Mucosa of descending colon (tissue), 3 donors: ENCODE measurements around the gene CST8. TPM values are rescaled to one million over a fixed set of nuclear protein-coding genes. Genes with fewer than 3 reads are reported as not detected.

Source experiments
- ATAC-seq: fragments of 200-7000 bp; cut with Tn5 transposase; one replicate; pipeline ENCODE4 v1.9.1; 2020; ENCODE audit warnings: mild to moderate bottlenecking, moderate library complexity
- DNase-seq, 3 donors: peaks; one replicate each; pipeline ENCODE4 v3.0.0-alpha.2; 2020
- H3K36me3 ChIP-seq: fragments of 200-600 bp; one replicate; pipeline ENCODE4 v1.8.0; 2021; ENCODE audit warnings: low read depth, mild to moderate bottlenecking
- H3K4me1 ChIP-seq: fragments of 200-600 bp; one replicate; pipeline ENCODE4 v1.8.0; 2021; ENCODE audit warnings: low read depth, mild to moderate bottlenecking
- H3K4me3 ChIP-seq: fragments of 200-600 bp; one replicate; pipeline ENCODE4 v1.8.0; 2021; ENCODE audit warnings: mild to moderate bottlenecking
- H3K9me3 ChIP-seq: fragments of 200-600 bp; one replicate; pipeline ENCODE4 v1.8.0; 2021; ENCODE audit warnings: mild to moderate bottlenecking
- intact Hi-C, 2 donors: fragments of 100-400 bp; cut with DNase I in 1 of 2; cut with micrococcal nuclease in 1 of 2; formaldehyde crosslinking; loops; one replicate each; pipeline versions ENCODE4 v1.11.0 to v1.11.1; 2022; cut with DNase I, micrococcal nuclease
- total RNA-seq, 3 donors: library from RNA; stranded (reverse); fragmentation: NEBNext Ultra II Directional in 2 of 3; extraction: Animal tissue kit (Norgen Biotek cat#: 25700) in 2 of 3; gene quantifications; one replicate each; pipeline versions ENCODE4 v1.2.1 to v1.2.4, GENCODE V29; 2021 to 2023
- TF ChIP-seq, protein P1 (sequence below): fragments of 200-600 bp; IDR thresholded peaks from one replicate; pipeline ENCODE4 v1.8.0; 2022; ENCODE audit warnings: antibody characterized with exemption, mild to moderate bottlenecking
- donor health status: DM: no; HTN: no; CAD: no; lungs with moderate emphysema.
- donor health status: DM: no; HTN: no; CAD: no.
- donor health status: DM: no; HTN: yes; CAD: no.

The CST8 gene
- total RNA-seq, 3 donors from 2014 or later, result not detected

- H3K4me1 ChIP-seq, result no peaks in the 10 kb centered on the region
- H3K36me3 ChIP-seq, result no peaks in the 10 kb centered on the region
- DNase-seq (no peak), ATAC-seq (no peak)
- TF ChIP-seq, protein P1, sequence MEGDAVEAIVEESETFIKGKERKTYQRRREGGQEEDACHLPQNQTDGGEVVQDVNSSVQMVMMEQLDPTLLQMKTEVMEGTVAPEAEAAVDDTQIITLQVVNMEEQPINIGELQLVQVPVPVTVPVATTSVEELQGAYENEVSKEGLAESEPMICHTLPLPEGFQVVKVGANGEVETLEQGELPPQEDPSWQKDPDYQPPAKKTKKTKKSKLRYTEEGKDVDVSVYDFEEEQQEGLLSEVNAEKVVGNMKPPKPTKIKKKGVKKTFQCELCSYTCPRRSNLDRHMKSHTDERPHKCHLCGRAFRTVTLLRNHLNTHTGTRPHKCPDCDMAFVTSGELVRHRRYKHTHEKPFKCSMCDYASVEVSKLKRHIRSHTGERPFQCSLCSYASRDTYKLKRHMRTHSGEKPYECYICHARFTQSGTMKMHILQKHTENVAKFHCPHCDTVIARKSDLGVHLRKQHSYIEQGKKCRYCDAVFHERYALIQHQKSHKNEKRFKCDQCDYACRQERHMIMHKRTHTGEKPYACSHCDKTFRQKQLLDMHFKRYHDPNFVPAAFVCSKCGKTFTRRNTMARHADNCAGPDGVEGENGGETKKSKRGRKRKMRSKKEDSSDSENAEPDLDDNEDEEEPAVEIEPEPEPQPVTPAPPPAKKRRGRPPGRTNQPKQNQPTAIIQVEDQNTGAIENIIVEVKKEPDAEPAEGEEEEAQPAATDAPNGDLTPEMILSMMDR, result no peak
- no peak overlapping the region for H3K4me3 ChIP-seq
- peaks cover 6% of the 10 kb centered on the region for H3K9me3 ChIP-seq
- intact Hi-C loops, result no loop called here
Observed at GRCh38 chr20:23533161-23533560, 42.2 kb downstream of the CST8 start.

DNA sequence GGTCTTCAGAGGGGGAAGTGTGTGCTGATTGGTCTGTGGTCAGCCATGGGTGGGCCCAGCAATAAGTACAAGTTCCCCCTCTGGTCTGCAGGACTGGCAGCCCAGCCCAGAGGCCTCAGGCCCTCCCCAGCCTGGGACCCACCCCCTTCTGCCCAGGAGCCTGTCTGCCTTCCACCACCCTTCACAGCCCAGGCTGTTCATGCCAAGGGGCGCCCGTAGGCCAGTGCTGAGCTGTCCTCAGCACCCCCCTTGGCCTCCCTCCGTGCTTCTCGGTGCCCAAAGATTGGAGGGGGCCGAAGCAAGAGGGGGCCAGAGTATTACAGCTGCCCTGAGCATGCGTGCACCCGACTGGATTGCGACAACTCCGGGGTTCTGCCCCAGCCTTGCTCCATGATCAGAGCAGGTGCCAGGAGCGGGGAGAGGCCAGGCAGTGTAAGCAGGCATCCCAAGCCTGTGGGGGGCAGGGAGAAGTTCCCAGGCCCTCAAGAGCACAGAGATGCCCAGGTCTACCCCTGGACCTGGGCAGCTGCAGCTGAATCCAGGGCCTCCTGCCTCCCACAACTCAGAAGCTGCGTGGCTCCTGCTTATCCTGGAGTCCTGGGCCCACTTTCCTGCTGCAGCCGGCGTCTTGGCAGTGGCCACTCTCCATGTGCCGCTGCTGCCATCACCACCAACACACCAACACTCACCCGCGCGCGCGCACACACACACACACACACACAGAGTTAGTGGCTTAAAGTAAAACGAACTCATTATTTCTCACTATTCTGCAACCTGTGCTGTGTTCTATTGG, 44.1 kb downstream of the CST8 start:
- H3K4me3 ChIP-seq, result no peak overlapping the region
- no peak for ATAC-seq
- H3K9me3 ChIP-seq, result no peaks in the 10 kb centered on the region
- H3K36me3 ChIP-seq, result no peaks in the 10 kb centered on the region
- H3K4me1 ChIP-seq, result no peaks in the 10 kb centered on the region
- intact Hi-C loops, result no loop called here
- no peak for DNase-seq
- TF ChIP-seq, protein P1, result no peak

GRCh38 chr20:23536328-23536974, 45.5 kb downstream of the CST8 start:
- Histone ChIP-seq H3K4me3 (no peak overlapping the region), H3K4me1 (no peaks in the 10 kb centered on the region), H3K36me3 (no peaks in the 10 kb centered on the region), H3K9me3 (no peaks in the 10 kb centered on the region)
- TF ChIP-seq, protein P1, result no peak
- ATAC-seq (no peak), DNase-seq (no peak)
- intact Hi-C loops, result no loop called here

DNA sequence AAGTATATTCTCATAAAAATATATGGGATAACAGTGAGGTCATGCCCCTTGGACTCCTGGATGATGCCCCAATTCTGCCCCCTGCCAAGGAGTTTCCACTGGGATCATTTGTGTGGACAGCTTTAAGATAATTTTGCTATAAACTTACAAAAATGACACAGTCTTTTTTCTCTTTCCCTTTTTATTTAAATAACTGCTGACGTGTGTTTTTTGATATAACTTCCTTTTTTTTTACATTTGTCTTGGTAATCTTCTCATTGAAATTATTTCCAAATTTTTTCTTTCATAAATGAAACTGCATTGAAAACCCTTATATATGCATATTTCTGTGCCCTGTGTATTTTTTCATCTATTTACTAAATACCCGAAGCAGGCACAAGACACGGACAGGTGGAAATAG, 46.1 kb downstream of the CST8 start:
- no peaks in the 10 kb centered on the region for H3K9me3 ChIP-seq
- TF ChIP-seq, protein P1, result no peak
- no peak overlapping the region for H3K4me3 ChIP-seq
- intact Hi-C loops, result no loop called here
- ATAC-seq, result no peak
- no peaks in the 10 kb centered on the region for H3K4me1 ChIP-seq
- no peaks in the 10 kb centered on the region for H3K36me3 ChIP-seq
- DNase-seq, result no peak

- no peak for ATAC-seq
- DNase-seq, result no peak
- intact Hi-C loops, result no loop called here
- Histone ChIP-seq H3K9me3 (no peaks in the 10 kb centered on the region), H3K4me3 (no peak overlapping the region), H3K4me1 (no peaks in the 10 kb centered on the region), H3K36me3 (no peaks in the 10 kb centered on the region)
- TF ChIP-seq, protein P1, result no peak
Observed at GRCh38 chr20:23540624-23541023, 49.7 kb downstream of the CST8 start.
